IMR-90 (cell line): Measurements from ENCODE around the gene SERPINB3. TPM values are rescaled to one million over a fixed set of nuclear protein-coding genes. Genes with fewer than 3 reads are reported as not detected.
A peak's percentile ranks its signal among the peaks of the same experiment; 100 is the strongest.

Experiments used
- ATAC-seq: fragments of 200-7000 bp; cut with Tn5 transposase; 2 replicates; pipeline ENCODE4 v1.9.1; 2020; ENCODE audit warnings: low read depth, mild to moderate bottlenecking, moderate library complexity
- BruUV-seq: library from RNA; stranded (reverse); fragments of 400-500 nt; replicated peaks from 2 replicates; lab custom pipeline; 2021; lab: Mats Ljungman, UMichigan
- CTCF ChIA-PET: fragments of 300-600 bp; formaldehyde crosslinking; extraction: SDS; loops from one replicate; lab custom pipeline; 2021; ENCODE audit warnings: antibody characterized with exemption; lab: Yijun Ruan, JAX
- POLR2A ChIA-PET: fragments of 300-600 bp; sonication (Branson Sonifier 250); formaldehyde crosslinking; loops from one replicate; lab custom pipeline; 2022; ENCODE audit warnings: antibody characterized with exemption; ENCODE audit not compliant: unreplicated experiment; lab: Charles Lee
- DNase-seq: peaks from one replicate; pipeline ENCODE4 v3.0.0; 2013
- H2AFZ ChIP-seq: replicated peaks from 2 replicates; pipeline ENCODE3; 2013; ENCODE audit warnings: low read length, mild to moderate bottlenecking; ENCODE audit not compliant: poor library complexity
- H2AK5ac ChIP-seq: 2 replicates; pipeline ENCODE4 v1.6.1; 2013; ENCODE audit warnings: low read depth, low read length, inconsistent platforms
- H2AK9ac ChIP-seq: replicated peaks from 2 replicates; pipeline ENCODE3; 2013; ENCODE audit warnings: mild to moderate bottlenecking, low read depth, low read length, moderate library complexity; ENCODE audit not compliant: poor library complexity
- H2BK120ac ChIP-seq: 2 replicates; pipeline ENCODE4 v1.6.1; 2013; ENCODE audit warnings: low read depth, low read length, inconsistent platforms
- H2BK15ac ChIP-seq: 3 replicates; pipeline ENCODE4 v1.6.1; 2013; ENCODE audit warnings: low read depth, low read length, inconsistent platforms
- H2BK20ac ChIP-seq: 2 replicates; pipeline ENCODE4 v1.6.1; 2013; ENCODE audit warnings: low read depth, mild to moderate bottlenecking, inconsistent platforms, low read length, moderate library complexity
- H2BK5ac ChIP-seq: 2 replicates; pipeline ENCODE4 v1.6.1; 2013; ENCODE audit warnings: mild to moderate bottlenecking, low read depth, low read length, inconsistent platforms; ENCODE audit not compliant: poor library complexity, severe bottlenecking
- H3K14ac ChIP-seq: replicated peaks from 2 replicates; pipeline ENCODE4 v1.6.1; 2013; ENCODE audit warnings: low read depth, low read length, inconsistent platforms
- H3K18ac ChIP-seq: 2 replicates; pipeline ENCODE4 v1.6.1; 2013; ENCODE audit warnings: low read depth, low read length, control low read depth
- H3K23ac ChIP-seq: 2 replicates; pipeline ENCODE4 v1.6.1; 2013; ENCODE audit warnings: low read depth, low read length, inconsistent platforms
- H3K27ac ChIP-seq: 2 replicates; pipeline ENCODE4 v1.5.1; 2013; ENCODE audit warnings: mild to moderate bottlenecking, control low read depth, low read length; ENCODE audit not compliant: insufficient read depth
- H3K27me3 ChIP-seq: 2 replicates; pipeline ENCODE4 v1.6.1; 2013; ENCODE audit warnings: low read length; ENCODE audit not compliant: control insufficient read depth, insufficient read depth
- H3K36me3 ChIP-seq: 2 replicates; pipeline ENCODE4 v1.6.1; 2013; ENCODE audit warnings: low read length, mixed read lengths; ENCODE audit not compliant: control insufficient read depth, insufficient read depth
- H3K4ac ChIP-seq: 2 replicates; pipeline ENCODE4 v1.6.1; 2013; ENCODE audit warnings: low read depth, low read length, inconsistent platforms
- H3K4me1 ChIP-seq: 2 replicates; pipeline ENCODE4 v1.6.1; 2013; ENCODE audit warnings: low read length, mixed read lengths; ENCODE audit not compliant: control insufficient read depth, insufficient read depth
- H3K4me2 ChIP-seq: 2 replicates; pipeline ENCODE4 v1.6.1; 2013; ENCODE audit warnings: low read depth, mild to moderate bottlenecking, control low read depth, low read length, moderate library complexity
- H3K4me3 ChIP-seq: 2 replicates; pipeline ENCODE4 v1.5.1; 2013; ENCODE audit warnings: low read depth, mild to moderate bottlenecking, control low read depth, low read length, moderate library complexity; ENCODE audit not compliant: insufficient read depth
- H3K56ac ChIP-seq: 2 replicates; pipeline ENCODE4 v1.6.1; 2013; ENCODE audit warnings: low read length, inconsistent platforms; ENCODE audit not compliant: insufficient read depth; ENCODE audit errors: extremely low read depth
- H3K79me1 ChIP-seq, 2 experiments: 2 replicates each; pipeline ENCODE4 v1.6.1; 2013; ENCODE audit warnings: low read length in 2 of 2, inconsistent platforms in 1 of 2, low read depth in 1 of 2
- H3K9ac ChIP-seq: 2 replicates; pipeline ENCODE4 v1.6.1; 2013; ENCODE audit warnings: low read depth, low read length, control low read depth
- H3K9me1 ChIP-seq: 2 replicates; pipeline ENCODE4 v1.6.1; 2013; ENCODE audit warnings: low read length, inconsistent platforms; ENCODE audit not compliant: insufficient read depth
- H3K9me3 ChIP-seq: 2 replicates; pipeline ENCODE4 v1.6.1; 2013; ENCODE audit warnings: low read length; ENCODE audit not compliant: control insufficient read depth, insufficient read depth
- H4K20me1 ChIP-seq: 2 replicates; pipeline ENCODE4 v1.6.1; 2013; ENCODE audit warnings: low read length, inconsistent platforms; ENCODE audit not compliant: insufficient read depth
- H4K5ac ChIP-seq: 2 replicates; pipeline ENCODE4 v1.6.1; 2013; ENCODE audit warnings: mild to moderate bottlenecking, low read depth, low read length, control low read depth
- H4K8ac ChIP-seq, 2 experiments: 2 replicates each; pipeline ENCODE4 v1.6.1; 2013; ENCODE audit warnings: low read depth in 2 of 2, low read length in 2 of 2, control low read depth in 1 of 2, inconsistent platforms in 1 of 2
- H4K91ac ChIP-seq: 2 replicates; pipeline ENCODE4 v1.6.1; 2013; ENCODE audit warnings: low read depth, low read length, inconsistent platforms; ENCODE audit not compliant: insufficient read depth
- BHLHE40 ChIP-seq: fragments of 150-350 bp; IDR thresholded peaks from 2 replicates; pipeline ENCODE4 v1.6.1; 2016; ENCODE audit warnings: mild to moderate bottlenecking, low read depth, low read length
- CEBPB ChIP-seq: IDR thresholded peaks from 2 replicates; pipeline ENCODE4 v1.6.1; 2012; ENCODE audit warnings: low read depth, low read length, improper control_type of control experiment
- CHD1 ChIP-seq: IDR thresholded peaks from 2 replicates; pipeline ENCODE4 v1.6.1; 2012; ENCODE audit warnings: low read depth, low read length, improper control_type of control experiment
- CTCF ChIP-seq: conservative IDR thresholded peaks from 2 replicates; pipeline ENCODE4 v1.5.1; 2012; ENCODE audit warnings: mild to moderate bottlenecking, low read depth, low read length, improper control_type of control experiment
- FOS ChIP-seq: fragments of 150-350 bp; IDR thresholded peaks from 2 replicates; pipeline ENCODE4 v1.6.1; 2016; ENCODE audit warnings: low read depth, low read length
- MAZ ChIP-seq: IDR thresholded peaks from 2 replicates; pipeline ENCODE4 v1.6.1; 2012; ENCODE audit warnings: low read depth, mild to moderate bottlenecking, low read length, improper control_type of control experiment, moderate library complexity, borderline replicate concordance
- MXI1 ChIP-seq: IDR thresholded peaks from 2 replicates; pipeline ENCODE4 v1.6.1; 2012; ENCODE audit warnings: low read depth, mild to moderate bottlenecking, low read length, moderate library complexity, borderline replicate concordance
- NFE2L2 ChIP-seq: fragments of 150-350 bp; IDR thresholded peaks from 2 replicates; pipeline ENCODE4 v1.6.1; 2016; ENCODE audit warnings: low read depth, mild to moderate bottlenecking, low read length
- RAD21 ChIP-seq: IDR thresholded peaks from 2 replicates; pipeline ENCODE4 v1.6.1; 2012; ENCODE audit warnings: low read length, improper control_type of control experiment
- RFX5 ChIP-seq: IDR thresholded peaks from 2 replicates; pipeline ENCODE4 v1.8.0; 2012; ENCODE audit warnings: low read depth, mild to moderate bottlenecking, low read length, moderate library complexity
- USF2 ChIP-seq: fragments of 150-350 bp; IDR thresholded peaks from 2 replicates; pipeline ENCODE4 v1.6.1; 2017; ENCODE audit warnings: mild to moderate bottlenecking, antibody characterized with exemption, low read length, low read depth
- WGBS, 2 experiments: methylation state at CpG; one replicate each; pipeline versions ENCODE4 v1.1.5 to v1.1.7; 2013; ENCODE audit warnings: missing lambda C conversion rate in 2 of 2; ENCODE audit not compliant: insufficient read length in 1 of 2; ENCODE audit errors: extremely low coverage in 2 of 2; 5-methylcytosine and 5-hydroxymethylcytosine counted together
- dilution Hi-C: fragments of 300-500 bp; cut with HindIII; formaldehyde crosslinking; loops from one replicate; pipeline ENCODE4 v1.14.3; 2018; ENCODE audit warnings: low sequenced_read_pairs; ENCODE audit not compliant: unreplicated experiment
- in situ Hi-C: fragments of 300-500 bp; cut with MboI; formaldehyde crosslinking; loops from 3 replicates; pipeline ENCODE4 v1.14.3; 2019; ENCODE audit warnings: low sequenced_read_pairs, inconsistent platforms, mixed read lengths
- intact Hi-C: fragments of 100-400 bp; cut with micrococcal nuclease; formaldehyde crosslinking; loops from 2 replicates; pipeline ENCODE4 v1.10.0; 2022
- polyA plus RNA-seq, 3 experiments: library from polyadenylated mRNA; depleted of rRNA; stranded (reverse); fragments of >200 nt; gene quantifications; 2 replicates each; pipeline ENCODE4 v1.2.3, GENCODE V29; 2012; ENCODE audit warnings: low replicate concordance in 1 of 3
- total RNA-seq: library from RNA; depleted of rRNA; stranded (reverse); fragments of >200 nt; gene quantifications from 2 replicates; pipeline ENCODE4 v1.2.3, GENCODE V29; 2012

The SERPINB3 gene
- total and polyA plus RNA-seq, 2 of the 4 experiments (the other 2 are of a cell fraction) = not detected

GRCh38 chr18:63648241-63648640, 13.5 kb downstream of the SERPINB3 start:
- Histone ChIP-seq H2AK5ac (no peak overlapping the region), H2AK9ac (no peak overlapping the region), H4K5ac (no peak overlapping the region), H3K56ac (no peak overlapping the region), H4K8ac (no peak overlapping the region), H2BK120ac (no peak overlapping the region), H3K4me1 (no peaks in the 10 kb centered on the region), H3K79me1 (no peaks in the 10 kb centered on the region), H2BK5ac (no peak overlapping the region), H4K20me1 (no peaks in the 10 kb centered on the region), H3K9me3 (no peaks in the 10 kb centered on the region), H4K91ac (no peak overlapping the region), H2BK20ac (no peak overlapping the region), H3K36me3 (no peaks in the 10 kb centered on the region), H3K27ac (no peak overlapping the region), H3K4ac (no peak overlapping the region), H3K4me3 (no peak overlapping the region), H3K9me1 (no peaks in the 10 kb centered on the region), H3K27me3 (no peaks in the 10 kb centered on the region; the same call in 1 of the 2 replicates), H3K18ac (no peak overlapping the region), H2AFZ (no peak overlapping the region), H3K14ac (no peak overlapping the region), H2BK15ac (no peak overlapping the region), H3K4me2 (no peak overlapping the region), H3K23ac (no peak overlapping the region), H3K9ac (no peak overlapping the region)
- in situ Hi-C loops = no loop called here
- dilution Hi-C loops = no loop called here
- no peak for ATAC-seq
- WGBS, 2 experiments = 43% methylated on average over 4 of the region's 7 CpGs; no CpG with 5 or more reads in 1 of the 2 experiments
- CTCF ChIA-PET = no interaction called here
- BruUV-seq = no TSS peak
- no peak for TF ChIP-seq FOS
- no peak for TF ChIP-seq NFE2L2
- TF ChIP-seq RFX5 = no peak
- TF ChIP-seq MAZ = no peak
- no peak for TF ChIP-seq MXI1
- TF ChIP-seq CHD1 = no peak
- TF ChIP-seq CTCF = no peak
- TF ChIP-seq BHLHE40 = no peak
- TF ChIP-seq RAD21 = no peak
- TF ChIP-seq CEBPB = no peak
- TF ChIP-seq USF2 = no peak
- intact Hi-C loops = no loop called here
- POLR2A ChIA-PET = no interaction called here
- peak; percentile 36 for DNase-seq
